GM12865 (cell line): ENCODE data around the gene PREB.
"Not testable (repeated sequence)": the region's sequence is repeated elsewhere in the genome, so short reads cannot be mapped to it uniquely, and the experiment has no call there.

Experiments used
- DNase-seq: peaks from one replicate; pipeline ENCODE4 v3.0.0; 2010; ENCODE audit warnings: low read depth
- H3K4me3 ChIP-seq: 2 replicates; pipeline ENCODE4 v1.5.1; 2011; ENCODE audit warnings: mild to moderate bottlenecking, low read depth, low read length, control low read depth
- TF ChIP-seq, protein P1 (sequence below): IDR thresholded peaks from 2 replicates; pipeline ENCODE4 v1.5.1; 2011; ENCODE audit warnings: low read length, control low read depth, low read depth, inconsistent platforms; ENCODE audit not compliant: insufficient read depth; ENCODE audit errors: missing control alignments

Gene PREB, protein sequence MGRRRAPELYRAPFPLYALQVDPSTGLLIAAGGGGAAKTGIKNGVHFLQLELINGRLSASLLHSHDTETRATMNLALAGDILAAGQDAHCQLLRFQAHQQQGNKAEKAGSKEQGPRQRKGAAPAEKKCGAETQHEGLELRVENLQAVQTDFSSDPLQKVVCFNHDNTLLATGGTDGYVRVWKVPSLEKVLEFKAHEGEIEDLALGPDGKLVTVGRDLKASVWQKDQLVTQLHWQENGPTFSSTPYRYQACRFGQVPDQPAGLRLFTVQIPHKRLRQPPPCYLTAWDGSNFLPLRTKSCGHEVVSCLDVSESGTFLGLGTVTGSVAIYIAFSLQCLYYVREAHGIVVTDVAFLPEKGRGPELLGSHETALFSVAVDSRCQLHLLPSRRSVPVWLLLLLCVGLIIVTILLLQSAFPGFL

DNA sequence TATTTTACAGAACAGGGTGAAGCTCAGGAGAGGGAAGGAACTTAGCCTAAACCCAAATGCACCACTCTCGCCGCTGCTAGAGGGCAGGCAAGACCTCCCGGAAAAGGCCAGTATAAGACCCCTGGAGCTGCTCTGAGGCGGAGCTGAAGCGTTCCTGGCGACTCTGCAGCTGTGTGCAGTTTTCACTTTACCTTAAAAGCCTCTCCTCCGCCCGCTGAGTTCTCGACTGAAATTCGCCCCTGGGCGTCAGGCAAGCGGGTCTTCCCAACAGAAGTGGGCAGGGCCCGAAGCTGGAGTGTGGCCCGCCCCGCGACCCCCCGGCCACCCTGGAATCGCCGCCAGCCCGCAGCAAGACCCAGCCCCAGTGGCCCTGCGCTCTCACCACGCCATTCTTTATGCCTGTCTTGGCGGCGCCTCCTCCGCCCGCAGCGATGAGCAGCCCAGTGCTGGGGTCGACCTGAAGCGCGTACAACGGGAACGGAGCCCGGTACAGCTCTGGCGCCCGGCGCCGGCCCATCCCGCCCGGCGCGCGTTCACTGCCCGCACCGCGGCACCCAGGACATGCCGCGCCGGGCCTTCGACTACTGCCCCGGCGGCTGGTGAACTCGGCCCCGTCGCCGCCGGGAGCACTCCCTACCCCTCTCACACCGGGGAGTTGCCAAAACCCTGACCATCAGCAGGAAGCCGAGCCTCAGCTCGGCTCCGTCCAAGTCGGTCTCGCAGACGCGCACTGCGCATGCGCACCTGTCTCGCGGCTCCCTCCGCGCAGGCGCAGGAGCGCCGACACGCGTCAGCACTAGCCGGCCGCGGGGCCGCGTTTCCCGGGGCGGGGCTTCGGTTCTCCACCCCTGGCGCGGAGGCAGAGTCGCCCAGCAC, at the start of gene PREB:
Gene PREB (minus strand): TSS at position 732 of the 876 bp plus-strand sequence. CDS start 215 bp downstream, at position 517.
- TF ChIP-seq, protein P1, sequence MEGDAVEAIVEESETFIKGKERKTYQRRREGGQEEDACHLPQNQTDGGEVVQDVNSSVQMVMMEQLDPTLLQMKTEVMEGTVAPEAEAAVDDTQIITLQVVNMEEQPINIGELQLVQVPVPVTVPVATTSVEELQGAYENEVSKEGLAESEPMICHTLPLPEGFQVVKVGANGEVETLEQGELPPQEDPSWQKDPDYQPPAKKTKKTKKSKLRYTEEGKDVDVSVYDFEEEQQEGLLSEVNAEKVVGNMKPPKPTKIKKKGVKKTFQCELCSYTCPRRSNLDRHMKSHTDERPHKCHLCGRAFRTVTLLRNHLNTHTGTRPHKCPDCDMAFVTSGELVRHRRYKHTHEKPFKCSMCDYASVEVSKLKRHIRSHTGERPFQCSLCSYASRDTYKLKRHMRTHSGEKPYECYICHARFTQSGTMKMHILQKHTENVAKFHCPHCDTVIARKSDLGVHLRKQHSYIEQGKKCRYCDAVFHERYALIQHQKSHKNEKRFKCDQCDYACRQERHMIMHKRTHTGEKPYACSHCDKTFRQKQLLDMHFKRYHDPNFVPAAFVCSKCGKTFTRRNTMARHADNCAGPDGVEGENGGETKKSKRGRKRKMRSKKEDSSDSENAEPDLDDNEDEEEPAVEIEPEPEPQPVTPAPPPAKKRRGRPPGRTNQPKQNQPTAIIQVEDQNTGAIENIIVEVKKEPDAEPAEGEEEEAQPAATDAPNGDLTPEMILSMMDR = peak; percentile 28
- peak; percentile 97 for DNase-seq
- H3K4me3 ChIP-seq = peak within 1 kb of the TSS; percentile 79

DNA sequence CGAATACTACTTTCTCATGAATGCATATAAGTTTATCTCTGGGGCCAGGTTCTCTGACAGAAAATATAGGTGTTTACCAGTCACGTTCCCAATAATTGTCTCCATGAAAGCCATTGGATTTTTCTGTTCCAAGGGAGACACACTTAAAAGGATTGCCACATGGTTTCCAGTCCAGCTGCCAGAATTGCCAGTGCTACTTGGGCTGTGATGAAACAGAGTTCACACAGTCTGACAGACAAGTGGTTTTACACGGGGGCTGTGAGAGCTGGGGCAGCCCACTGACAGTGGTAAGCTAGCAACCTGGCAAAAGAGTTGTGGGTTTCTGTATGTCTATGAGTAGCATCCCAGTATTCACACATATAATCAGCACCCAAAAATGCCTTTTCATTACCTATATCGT, 49.7 kb upstream of the PREB start:
- DNase-seq = no peak
- TF ChIP-seq, protein P1 = no peak
- no peak overlapping the region for H3K4me3 ChIP-seq

DNA sequence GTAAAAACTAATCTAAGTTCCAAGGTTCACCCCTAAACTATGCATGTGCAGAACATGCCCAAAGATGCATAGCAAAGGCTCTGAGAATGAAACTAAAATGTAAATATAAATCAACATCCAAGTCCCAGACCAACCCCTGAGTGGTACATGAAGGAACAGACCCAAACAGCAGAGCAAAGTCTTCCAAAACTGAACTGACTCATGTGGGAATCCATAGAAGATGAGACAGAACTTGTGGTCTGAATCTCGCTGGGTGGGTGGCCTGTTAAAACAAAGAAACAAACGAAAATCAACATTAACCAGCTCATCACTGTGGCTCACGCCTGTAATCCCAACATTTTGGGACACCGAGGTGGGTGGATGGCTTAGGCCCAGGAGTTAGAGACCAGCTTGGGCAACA, 47.9 kb upstream of the PREB start:
- TF ChIP-seq, protein P1 = no peak
- no peak overlapping the region for H3K4me3 ChIP-seq
- no peak for DNase-seq

DNA sequence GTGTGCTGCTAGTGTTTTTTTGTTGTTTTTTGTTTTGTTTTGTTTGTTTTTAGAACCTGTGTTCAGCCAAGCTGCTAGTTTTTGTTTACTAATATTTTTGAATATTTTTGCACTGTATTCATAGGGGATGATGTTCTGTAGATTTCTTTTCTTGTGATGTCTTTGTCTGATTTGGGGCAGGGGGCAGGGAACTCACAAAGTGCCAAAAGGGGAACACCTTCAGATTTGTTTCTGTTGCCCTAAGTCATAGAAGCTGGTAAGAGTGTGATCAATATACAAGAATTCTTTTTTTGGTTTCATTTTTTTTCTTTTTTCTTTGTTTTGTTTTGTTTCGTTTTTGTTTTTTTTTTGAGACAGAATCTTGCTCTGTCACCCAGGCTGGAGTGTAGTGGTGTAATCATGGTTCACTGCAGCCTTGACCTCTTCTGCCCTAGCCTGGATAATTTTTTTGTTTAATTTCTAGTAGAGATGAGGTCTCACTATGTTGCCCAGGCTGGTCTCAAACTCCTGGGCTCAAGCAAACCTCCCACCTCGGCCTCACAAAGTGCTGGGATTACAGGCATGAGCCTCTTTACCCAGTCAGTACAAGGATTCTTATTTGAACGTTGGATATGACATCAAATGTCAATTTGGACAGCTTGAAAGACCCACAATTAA, 45.0 kb upstream of the PREB start:
- DNase-seq = no peak
- TF ChIP-seq, protein P1 = no peak
- H3K4me3 ChIP-seq = no peak overlapping the region

DNA sequence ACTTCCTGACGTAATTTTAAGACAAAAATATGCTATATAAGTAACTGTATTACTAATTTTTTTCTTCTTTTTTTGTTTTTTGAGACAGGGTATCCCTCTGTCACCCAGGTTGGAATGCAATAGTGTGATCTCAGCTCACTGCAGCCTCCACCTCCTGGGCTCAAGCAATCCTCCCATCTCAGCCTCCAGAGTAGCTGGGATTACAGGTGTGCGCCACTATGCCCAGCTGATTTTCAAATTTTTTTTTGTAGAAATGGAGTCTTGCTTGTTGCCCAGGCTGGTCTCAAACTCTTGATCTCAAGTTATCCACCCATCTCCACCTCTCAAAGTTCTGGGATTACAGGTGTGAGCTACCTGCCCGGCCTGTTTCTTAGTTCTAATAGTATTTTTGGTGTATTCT, 44.0 kb upstream of the PREB start:
- TF ChIP-seq, protein P1 = no peak
- no peak for DNase-seq

DNA sequence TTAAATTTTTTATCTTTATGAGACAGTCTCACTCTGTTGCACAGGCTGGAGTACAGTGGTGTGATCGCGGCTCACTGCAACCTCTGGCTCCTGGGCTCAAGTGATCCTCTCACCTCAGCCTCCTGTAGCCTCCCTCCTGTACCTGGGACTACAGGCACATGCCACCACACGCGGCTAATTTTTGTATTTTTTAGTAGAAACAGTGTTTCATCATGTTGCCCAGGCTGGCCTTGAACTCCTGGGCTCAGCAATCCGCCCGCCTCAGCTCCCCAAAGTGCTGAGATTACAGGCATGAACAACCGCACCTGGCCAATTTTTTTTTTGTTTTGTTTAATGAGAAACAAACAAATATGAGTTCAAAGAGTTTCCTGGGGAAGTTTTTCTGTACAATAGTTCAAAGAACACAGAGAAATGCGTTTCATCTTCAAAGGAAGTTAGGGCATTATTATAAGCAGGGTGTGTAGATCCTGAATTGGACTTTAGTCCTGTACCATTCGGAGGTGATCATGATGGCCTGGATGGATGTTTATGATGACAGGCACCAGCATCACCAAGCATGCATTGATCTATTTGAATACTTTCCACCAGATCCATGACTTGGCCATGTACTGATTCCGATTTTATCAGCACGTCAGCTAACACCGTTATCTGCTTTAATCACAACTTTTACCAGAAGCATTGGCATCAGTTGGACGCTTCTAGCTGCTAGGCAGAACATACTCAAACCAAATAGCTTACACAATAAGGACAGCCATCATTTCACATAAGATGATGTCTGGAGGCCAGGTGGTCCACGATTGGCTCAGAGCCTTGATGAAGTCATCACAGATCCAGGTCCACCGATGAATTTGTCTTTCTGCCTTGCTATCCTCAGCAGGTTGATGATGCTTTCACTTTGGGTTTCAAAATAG, 43.3 kb upstream of the PREB start:
- H3K4me3 ChIP-seq = no peak overlapping the region
- no peak for DNase-seq
- TF ChIP-seq, protein P1 = no peak

More for the DNA sequence above, 44.0 kb upstream of the PREB start:
- H3K4me3 ChIP-seq = no peak overlapping the region

DNA sequence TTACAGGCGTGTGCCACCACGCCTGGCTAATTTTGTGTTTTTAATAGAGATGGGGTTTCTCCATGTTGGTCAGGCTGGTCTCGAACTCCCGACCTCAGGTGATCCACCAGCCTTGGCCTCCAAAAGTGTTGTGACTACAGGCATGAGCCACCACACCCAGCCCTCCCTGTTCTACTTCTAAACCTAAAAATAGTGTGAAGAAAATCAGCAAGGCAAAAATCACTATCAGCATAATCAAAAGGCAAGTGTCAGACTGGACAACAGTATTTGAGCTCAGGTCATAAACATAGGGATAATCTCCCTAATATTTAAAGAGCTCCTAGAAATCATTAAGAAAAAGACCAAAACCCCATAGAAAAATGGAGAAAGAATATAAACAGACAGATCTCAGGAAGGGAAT, 41.3 kb upstream of the PREB start:
- H3K4me3 ChIP-seq, DNase-seq: not testable (repeated sequence)
